SW 1271 (cell line): ENCODE results near the gene TSPEAR.
"Not testable (repeated sequence)": the region's sequence is repeated elsewhere in the genome, so short reads cannot be mapped to it uniquely, and the experiment has no call there.

Source experiments
- DNase-seq, 2 experiments: peaks; one replicate each; lab custom pipeline; 2025; lab: John Stamatoyannopoulos, UW

Gene TSPEAR

GRCh38 chr21:44627181-44627822 is 84.1 kb downstream of the TSPEAR start:
- DNase-seq, result not testable (repeated sequence)

GRCh38 chr21:44626673-44627143 is 84.7 kb downstream of the TSPEAR start, which contains the start of gene KRTAP10-9:
KRTAP10-9 (plus strand) TSS chr21:44627093; CDS start chr21:44627172, 79 bp downstream.
- DNase-seq, result no peak

DNA sequence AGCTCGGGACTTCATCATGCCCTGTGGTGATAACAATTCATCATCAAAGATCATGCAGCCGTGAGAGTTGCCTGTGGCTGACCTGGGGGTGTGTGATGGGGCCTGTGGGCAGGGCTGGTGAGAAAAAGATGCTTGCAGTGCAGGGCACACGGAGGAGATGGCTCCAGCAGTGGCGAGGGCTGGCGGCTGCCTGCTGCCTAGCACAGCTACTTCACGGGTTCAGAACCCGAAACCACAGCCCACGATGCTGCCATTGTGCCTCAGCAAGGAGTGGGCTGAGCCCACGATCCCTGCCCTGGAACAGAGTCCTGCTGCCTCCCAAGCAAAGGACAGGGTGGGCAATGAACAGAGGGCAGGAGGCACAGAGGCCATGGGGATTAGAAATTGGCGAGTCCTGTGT is 85.1 kb downstream of the TSPEAR start:
- DNase-seq, result no peak

- DNase-seq, result no peak
Observed at GRCh38 chr21:44625756-44626155, 85.6 kb downstream of the TSPEAR start.

- no peak for DNase-seq
Observed at GRCh38 chr21:44623575-44623974, 87.8 kb downstream of the TSPEAR start.

DNA sequence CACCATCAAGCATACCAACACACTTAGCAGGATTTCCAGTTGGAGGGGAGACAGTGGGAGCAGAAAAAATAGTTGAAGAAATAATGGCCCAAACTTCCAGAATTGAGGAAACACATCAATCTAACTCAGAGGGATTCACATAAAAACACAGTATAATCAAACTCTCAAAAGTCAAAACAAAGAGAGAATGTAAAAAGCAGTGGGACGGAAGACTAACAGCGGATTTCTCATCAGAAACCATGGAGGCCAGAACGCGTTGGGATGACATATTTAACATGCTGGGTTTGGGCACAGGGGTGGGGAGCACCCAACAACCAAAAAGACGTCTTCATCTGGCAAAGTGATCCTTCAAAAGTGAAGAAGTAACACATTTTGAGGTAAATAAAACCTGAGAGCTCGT is 91.5 kb downstream of the TSPEAR start:
- DNase-seq, result no peak

GRCh38 chr21:44618909-44619308 is 92.5 kb downstream of the TSPEAR start:
- no peak for DNase-seq

DNA sequence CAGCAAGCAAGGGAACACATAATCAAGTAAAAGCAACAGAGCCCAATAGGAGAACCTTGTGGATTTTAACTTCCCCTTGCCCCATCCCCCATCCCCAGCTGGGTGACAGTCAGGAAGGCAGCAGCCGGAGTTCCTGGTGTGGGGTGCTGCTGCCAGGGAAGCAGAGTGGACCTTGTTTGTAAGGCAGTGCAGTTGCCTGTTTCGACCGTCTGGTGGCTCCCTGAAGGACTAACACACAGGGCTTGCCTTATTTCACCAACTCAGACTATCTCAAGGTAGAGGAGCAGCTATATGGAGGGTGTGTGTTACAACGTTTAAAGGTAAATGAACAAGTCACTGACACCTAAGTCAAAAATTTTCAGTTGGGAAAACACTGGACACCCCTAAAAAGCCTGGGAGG is 92.9 kb downstream of the TSPEAR start:
- DNase-seq, result no peak

DNA sequence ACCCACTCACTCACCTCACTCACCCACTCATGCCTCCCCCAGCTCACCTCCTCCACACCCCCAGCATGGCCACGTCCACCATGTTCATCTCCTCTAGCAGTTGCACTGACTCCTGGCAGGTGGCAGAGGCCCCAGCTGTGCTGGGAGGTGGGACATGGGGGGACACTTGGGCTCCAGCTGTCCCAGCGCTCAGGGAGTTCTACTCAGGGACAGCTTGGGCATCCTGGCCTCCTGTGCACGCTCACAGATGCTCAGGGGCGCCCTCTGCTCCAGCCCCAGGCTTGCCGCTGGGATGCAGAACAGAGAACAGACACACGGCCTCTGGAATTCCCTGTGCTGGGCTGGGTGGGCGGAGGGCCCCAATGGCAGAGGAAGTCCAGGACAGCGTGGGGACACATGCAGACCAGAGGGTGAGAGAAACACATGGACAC is 94.3 kb downstream of the TSPEAR start:
- no peak for DNase-seq

GRCh38 chr21:44616591-44616926 is 94.8 kb downstream of the TSPEAR start:
- DNase-seq, result no peak

DNA sequence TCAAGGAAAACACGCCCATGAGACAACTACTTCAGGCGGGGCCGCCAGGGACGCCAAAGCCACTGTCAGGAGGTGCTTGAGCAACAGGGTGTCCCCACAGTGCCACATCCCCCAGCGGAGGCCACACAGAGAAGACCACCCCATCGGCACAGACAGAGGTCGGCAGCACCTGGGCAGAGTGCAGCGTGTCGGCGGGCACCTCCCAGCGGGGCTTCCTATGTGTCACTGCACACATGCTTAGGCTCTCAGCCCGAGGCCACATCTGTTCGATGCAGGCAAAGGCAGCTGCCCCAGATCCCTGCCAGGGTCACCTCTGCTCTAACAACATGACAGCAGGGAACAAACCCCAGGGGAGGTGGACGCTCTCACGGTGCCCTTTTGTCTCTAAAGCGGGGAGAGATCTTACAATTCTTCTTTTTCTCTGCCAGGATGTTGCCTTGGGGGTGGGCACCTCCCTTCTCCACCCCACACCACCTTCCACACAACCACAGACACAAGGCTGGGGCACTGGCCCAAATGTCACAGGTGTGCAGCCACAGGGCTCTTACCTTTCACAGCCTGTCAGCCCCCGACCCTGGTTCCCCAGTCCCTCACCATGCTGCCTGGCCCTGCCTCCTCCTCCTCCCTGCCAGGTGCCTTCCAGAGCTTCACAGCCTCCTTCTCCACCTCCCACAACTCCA is 95.3 kb downstream of the TSPEAR start:
- no peak for DNase-seq

DNA sequence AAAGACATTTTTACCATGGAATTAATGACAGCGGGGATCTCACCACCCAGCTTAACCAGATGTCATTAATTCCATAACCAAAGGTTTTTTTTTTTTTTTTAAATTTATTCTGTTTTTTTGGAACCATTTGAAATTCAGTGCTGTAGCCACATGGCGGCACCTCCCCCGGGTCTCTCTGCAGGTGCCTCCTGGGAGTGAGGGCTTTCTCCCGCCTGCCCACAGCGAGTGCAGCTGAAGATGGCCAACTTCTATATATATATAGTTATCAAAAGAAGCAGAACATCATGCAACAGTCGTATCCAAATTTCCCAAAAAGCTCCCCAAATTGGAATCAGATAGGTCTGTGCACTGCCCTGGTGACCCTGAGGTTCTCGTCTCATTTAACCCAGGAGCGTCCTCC is 95.9 kb downstream of the TSPEAR start:
- no peak for DNase-seq

GRCh38 chr21:44614961-44615391 is 96.4 kb downstream of the TSPEAR start:
- DNase-seq, result no peak

- no peak for DNase-seq
Observed at GRCh38 chr21:44614161-44614631, 97.2 kb downstream of the TSPEAR start.

- DNase-seq, result no peak
Observed at GRCh38 chr21:44613386-44614155, 97.8 kb downstream of the TSPEAR start.

DNA sequence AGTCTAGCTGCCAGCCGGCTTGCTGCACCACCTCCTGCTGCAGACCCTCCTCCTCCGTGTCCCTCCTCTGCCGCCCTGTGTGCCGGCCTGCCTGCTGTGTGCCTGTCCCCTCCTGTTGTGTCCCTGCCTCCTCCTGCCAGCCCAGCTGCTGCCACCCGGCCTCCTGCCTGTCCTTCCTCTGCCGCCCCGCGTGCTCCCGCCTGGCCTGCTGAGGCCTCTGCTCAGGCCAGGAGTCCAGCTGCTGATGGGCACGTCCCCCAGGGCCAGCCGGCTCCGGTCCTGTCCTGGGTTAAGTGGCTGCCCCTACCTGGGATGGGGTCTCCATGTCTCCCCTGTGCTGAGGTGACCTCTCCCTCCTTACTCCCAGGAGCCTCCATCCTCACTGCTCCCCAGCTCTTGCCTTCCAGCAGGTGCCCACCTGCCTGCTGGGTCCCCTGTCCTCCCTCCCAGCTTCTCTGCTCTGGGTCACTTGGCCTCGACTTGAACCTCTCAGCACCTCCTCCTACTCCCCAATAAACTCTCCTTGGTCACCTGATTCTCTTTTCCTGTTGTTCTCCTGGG is 98.6 kb downstream of the TSPEAR start:
- no peak for DNase-seq

- DNase-seq, result no peak
Observed at GRCh38 chr21:44612029-44612486, 99.3 kb downstream of the TSPEAR start, which contains the start of gene KRTAP10-8. KRTAP10-8 (plus strand) TSS chr21:44612079; CDS start chr21:44612101, 22 bp downstream.

DNA sequence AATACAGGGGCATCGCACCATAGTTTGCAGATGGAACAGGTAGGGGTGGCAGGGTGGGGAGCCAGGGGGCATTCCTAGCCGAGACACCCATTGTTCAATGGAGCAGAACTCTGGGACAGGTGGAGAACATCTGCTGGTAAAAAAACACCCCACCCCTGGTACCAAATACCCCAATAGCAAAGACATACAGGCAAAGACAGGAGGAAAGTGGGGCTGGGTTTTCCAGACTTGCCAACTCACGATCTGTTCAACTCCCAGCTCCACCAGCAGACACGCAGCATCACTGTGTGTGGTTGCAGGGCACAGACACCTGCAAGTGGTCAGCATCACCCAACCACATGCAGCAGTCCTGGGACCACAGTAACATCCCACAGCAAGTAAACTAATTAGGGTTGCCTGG is 99.8 kb downstream of the TSPEAR start:
- no peak for DNase-seq

DNA sequence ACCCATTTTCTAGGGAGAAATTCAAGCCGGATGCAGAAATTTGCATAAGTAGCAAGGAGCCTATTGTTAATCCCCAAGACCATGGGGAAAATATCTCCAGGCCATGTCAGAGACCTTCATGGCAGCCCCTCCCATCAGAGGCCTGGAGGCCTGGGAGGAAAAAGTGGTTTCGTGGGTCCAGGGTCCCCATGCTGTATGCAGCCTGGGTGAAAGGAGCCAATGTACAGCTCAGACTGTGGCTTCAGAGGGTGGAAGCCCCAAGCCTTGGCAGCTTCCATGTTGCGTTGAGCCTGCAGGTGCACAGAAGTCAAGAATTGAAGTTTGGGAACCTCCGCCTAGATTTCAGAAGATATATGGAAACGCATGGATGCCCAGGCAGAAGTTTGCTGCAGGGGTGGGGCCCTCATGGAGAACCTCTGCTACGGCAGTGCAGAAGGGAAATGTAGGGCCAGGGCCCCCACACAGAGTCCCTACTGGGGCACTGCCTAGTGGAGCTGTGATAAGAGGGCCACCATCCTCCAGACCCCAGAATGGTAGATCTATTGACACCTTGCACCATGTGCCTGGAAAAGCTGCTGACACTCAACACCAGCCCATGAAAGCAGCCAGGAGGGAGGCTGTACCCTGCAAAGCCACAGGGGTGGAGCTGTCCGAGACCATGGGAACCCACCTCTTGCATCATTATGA is 101.1 kb downstream of the TSPEAR start:
- not testable (repeated sequence) for DNase-seq

DNA sequence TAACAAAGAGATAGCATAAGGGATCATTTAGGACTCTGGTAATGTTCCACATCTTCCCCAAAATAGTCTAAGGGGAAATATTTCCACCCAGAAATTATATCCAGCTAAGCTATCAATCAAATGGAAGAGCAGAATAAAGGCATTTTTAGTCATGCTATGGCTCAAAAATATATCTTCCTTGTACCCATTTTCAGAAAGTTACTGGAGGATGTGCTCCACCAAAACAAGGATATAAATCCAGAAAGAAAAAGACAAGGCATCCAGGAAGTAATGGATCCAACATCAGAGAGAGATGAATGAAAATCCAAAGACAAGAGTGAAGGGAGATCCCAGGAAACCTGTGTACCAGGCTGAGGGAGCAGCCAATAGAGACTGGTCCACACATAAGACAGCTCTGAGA is 102.2 kb downstream of the TSPEAR start:
- DNase-seq, result no peak

DNA sequence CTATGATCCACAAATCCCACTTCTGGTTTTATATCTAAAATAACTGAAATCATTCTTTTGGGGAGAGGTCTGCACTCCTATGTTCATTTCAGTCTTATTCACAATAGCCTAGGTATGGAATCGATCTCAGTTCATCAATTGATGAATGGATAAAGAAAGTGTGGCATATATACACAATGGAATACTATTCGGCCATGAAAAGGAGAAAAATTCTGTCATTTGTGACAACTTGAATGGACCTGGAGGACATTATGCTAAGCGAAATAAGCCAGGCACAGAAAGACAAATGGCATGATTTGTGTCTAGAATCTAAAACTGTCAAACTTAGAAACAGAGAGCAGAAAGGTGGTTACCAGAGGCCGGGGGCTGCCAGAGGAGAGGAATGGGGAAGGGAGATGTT is 104.9 kb downstream of the TSPEAR start:
- DNase-seq, result no peak

DNA sequence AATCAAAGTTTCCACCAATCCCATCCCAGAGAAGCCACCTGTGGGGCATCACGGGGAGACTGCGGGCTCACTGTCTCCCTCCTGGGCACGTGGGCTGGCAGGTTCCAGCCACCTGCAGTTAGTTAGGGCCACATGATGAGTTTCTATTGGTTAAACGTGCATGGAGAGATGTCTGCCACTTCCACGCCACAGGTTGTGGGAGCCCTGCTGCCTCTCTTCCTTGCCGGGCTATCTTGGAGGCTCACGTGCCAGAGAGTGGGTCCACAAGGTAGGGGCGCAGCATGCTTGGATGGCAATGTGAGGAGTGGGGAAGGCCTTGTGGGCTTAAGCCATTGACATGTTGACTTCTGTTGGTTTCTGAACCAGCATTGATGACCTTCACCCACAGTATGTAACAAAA is 107.5 kb downstream of the TSPEAR start:
- no peak for DNase-seq
